ENCODE results near the gene MCL1. TPM values are rescaled to one million over a fixed set of nuclear protein-coding genes. Genes with fewer than 3 reads are reported as not detected.

The MCL1 gene
- total and polyA plus RNA-seq, 2 donors (not counting 1 experiment from before 2014, with no cell fraction given), result 108 to 233 TPM

DNA sequence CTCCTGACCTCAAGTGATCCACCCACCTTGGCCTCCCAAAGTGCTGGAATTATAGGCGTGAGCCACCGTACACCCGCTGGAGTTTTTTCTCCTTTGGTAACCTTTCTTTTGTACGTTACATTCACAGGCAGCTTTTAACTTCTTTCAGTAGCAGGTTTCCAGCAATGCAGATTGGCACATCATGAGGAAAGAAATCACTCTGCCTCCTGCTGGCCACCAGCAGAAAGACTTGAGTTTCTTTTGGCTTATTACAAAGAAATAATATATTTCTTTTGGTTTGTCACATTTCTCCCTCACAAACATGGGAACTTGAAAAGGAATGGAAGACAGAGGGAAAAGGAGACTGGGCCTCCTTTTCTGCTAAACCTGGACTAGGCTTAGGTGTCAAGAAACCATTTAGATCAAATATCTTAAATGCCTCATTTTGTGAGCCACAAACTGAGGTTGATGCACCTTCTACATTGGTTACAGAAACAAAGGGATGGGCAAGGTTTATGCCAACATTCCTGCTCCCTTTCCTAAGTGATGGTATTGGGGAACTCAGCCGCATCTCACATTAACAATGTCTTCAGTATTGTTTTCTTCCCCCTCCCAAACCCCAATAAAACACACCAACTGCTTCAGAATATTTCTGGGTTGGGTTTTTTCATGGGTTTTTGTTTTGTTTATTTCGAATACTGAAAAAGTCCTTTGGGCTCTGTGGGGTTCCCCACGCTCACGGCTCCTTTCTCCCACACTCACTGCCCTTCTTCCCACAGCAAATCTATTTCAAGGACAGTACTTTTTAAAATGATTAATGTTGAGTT is 42.3 kb upstream of the MCL1 start:
- peak overlapping the region; percentile 48 for H3K27ac ChIP-seq (ENCODE audit: insufficient read depth, low read length)
- H2AFZ ChIP-seq (ENCODE audit: low read length), result no peak overlapping the region
- peaks cover 12% of the 10 kb centered on the region for H3K79me2 ChIP-seq (ENCODE audit: control insufficient read depth, insufficient read depth, low read length)
- peak overlapping the region; percentile 8 for H3K4me2 ChIP-seq (ENCODE audit: extremely low read depth, insufficient read depth, low read length)
- no peak overlapping the region for H3K9ac ChIP-seq (ENCODE audit: insufficient read depth, low read length)
- H4K20me1 ChIP-seq (ENCODE audit: control insufficient read depth, extremely low read depth, insufficient read depth, low read length), result no peaks in the 10 kb centered on the region
- TF ChIP-seq, protein P1, sequence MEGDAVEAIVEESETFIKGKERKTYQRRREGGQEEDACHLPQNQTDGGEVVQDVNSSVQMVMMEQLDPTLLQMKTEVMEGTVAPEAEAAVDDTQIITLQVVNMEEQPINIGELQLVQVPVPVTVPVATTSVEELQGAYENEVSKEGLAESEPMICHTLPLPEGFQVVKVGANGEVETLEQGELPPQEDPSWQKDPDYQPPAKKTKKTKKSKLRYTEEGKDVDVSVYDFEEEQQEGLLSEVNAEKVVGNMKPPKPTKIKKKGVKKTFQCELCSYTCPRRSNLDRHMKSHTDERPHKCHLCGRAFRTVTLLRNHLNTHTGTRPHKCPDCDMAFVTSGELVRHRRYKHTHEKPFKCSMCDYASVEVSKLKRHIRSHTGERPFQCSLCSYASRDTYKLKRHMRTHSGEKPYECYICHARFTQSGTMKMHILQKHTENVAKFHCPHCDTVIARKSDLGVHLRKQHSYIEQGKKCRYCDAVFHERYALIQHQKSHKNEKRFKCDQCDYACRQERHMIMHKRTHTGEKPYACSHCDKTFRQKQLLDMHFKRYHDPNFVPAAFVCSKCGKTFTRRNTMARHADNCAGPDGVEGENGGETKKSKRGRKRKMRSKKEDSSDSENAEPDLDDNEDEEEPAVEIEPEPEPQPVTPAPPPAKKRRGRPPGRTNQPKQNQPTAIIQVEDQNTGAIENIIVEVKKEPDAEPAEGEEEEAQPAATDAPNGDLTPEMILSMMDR (conservative IDR thresholded peaks at IDR 0.05 in 1 of 2, IDR thresholded peaks at IDR 0.05 in 1 of 2; ENCODE audit: low read depth in 1 of 2, low read length in 2 of 2), result peak; percentile 65 to 81
- no peak for TF ChIP-seq EZH2 (IDR thresholded peaks at IDR 0.05; ENCODE audit: low read length, missing control alignments)
- H3K36me3 ChIP-seq (ENCODE audit: control insufficient read depth, insufficient read depth, low read length), result peaks cover 9% of the 10 kb centered on the region
- H3K4me1 ChIP-seq (ENCODE audit: control insufficient read depth, extremely low read depth, insufficient read depth, low read length), result peaks cover 25% of the 10 kb centered on the region
- peak; percentile 53 to 84 for DNase-seq (ENCODE audit: low read depth in 2 of 2)
- no peaks in the 10 kb centered on the region for H3K27me3 ChIP-seq (ENCODE audit: control insufficient read depth, insufficient read depth, low read length)
- no peak overlapping the region for H3K4me3 ChIP-seq (replicated peaks in 1 of 4; ENCODE audit: control extremely low read depth in 1 of 4, insufficient read depth in 1 of 4, low read depth in 3 of 4, low read length in 4 of 4)
- H3K9me3 ChIP-seq (ENCODE audit: control insufficient read depth, insufficient read depth, low read depth, low read length), result no peaks in the 10 kb centered on the region

DNA sequence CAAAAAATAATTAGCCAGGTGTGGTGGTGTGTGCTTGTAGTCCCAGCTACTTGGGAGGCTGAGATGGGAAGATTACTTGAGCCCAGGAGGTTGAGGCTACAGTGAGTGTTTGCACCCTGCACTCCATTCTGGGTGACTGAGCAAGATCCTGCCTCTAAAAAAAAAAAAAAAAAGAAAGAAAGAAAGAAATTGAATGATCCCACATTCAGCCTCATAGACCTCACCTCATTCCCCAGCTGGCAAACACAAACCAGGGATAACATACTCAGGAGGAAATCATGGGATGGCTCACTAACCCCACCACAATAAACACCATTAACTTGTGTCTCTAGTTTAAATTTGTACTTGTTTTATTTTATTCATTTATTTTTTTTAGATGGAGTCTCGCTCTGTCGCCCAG is 41.5 kb upstream of the MCL1 start:
- Histone ChIP-seq H3K27me3 (ENCODE audit: control insufficient read depth, insufficient read depth, low read length) (no peaks in the 10 kb centered on the region), H3K79me2 (ENCODE audit: control insufficient read depth, insufficient read depth, low read length) (peaks cover 9% of the 10 kb centered on the region), H4K20me1 (ENCODE audit: control insufficient read depth, extremely low read depth, insufficient read depth, low read length) (no peaks in the 10 kb centered on the region), H3K27ac (ENCODE audit: insufficient read depth, low read length) (peak overlapping the region; percentile 31), H3K9me3 (ENCODE audit: control insufficient read depth, insufficient read depth, low read depth, low read length) (no peaks in the 10 kb centered on the region), H3K4me3 (replicated peaks in 1 of 4; ENCODE audit: control extremely low read depth in 1 of 4, insufficient read depth in 1 of 4, low read depth in 3 of 4, low read length in 4 of 4) (no peak overlapping the region), H3K36me3 (ENCODE audit: control insufficient read depth, insufficient read depth, low read length) (peaks cover 8% of the 10 kb centered on the region), H3K9ac (ENCODE audit: insufficient read depth, low read length) (no peak overlapping the region), H2AFZ (ENCODE audit: low read length) (no peak overlapping the region), H3K4me1 (ENCODE audit: control insufficient read depth, extremely low read depth, insufficient read depth, low read length) (peaks cover 25% of the 10 kb centered on the region), H3K4me2 (ENCODE audit: extremely low read depth, insufficient read depth, low read length) (no peak overlapping the region)
- TF ChIP-seq EZH2 (IDR thresholded peaks at IDR 0.05; ENCODE audit: low read length, missing control alignments), result no peak
- TF ChIP-seq, protein P1 (conservative IDR thresholded peaks at IDR 0.05 in 1 of 2, IDR thresholded peaks at IDR 0.05 in 1 of 2; ENCODE audit: low read depth in 1 of 2, low read length in 2 of 2), result no peak
- DNase-seq (ENCODE audit: low read depth in 2 of 2), result no peak

DNA sequence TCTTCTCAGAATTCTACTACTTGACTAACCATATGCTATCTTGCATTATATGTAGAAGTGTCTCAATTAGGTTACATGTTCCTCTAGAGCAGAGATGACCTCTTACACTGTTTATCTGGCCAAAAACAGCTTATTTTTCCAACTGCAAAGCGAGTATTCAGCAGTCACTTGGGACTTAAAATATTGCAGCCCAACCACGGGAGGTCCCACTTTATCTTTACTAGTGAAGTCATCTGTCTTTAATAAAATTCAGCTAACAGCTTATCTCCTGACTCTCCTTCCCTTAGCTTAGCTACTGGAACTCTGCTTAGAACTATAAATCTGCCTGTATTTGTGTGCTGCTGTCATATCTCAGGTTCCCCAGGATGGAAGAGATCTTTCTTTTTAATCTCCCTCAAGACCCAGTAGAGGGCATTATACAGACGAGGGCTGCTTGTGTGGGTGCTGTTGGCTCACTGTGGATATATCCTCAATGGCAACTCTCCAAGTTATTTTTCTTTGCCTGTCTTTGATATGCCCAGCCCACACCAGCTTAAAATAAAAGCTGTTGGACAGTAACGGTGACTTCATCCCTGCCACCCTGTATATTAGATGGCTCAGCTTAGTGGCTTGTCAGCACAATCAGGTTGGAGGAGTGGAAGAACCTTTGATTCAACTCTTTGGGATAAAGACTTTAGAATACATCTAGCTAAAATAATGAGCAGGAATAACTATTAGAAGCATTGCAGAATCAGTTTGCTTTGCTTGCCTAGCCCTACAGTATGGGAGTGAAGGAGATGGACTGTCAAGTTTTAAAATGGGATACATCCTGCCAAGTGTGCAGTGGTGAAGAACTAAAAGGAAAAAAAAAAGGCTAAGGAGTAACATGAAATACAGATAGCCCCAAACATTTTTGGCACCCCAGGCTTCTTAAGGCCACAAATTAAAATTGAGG is 40.4 kb upstream of the MCL1 start:
- Histone ChIP-seq H3K9ac (ENCODE audit: insufficient read depth, low read length) (no peak overlapping the region), H3K4me2 (ENCODE audit: extremely low read depth, insufficient read depth, low read length) (peak overlapping the region; percentile 33), H3K27ac (ENCODE audit: insufficient read depth, low read length) (peak overlapping the region; percentile 31), H3K36me3 (ENCODE audit: control insufficient read depth, insufficient read depth, low read length) (peaks cover 7% of the 10 kb centered on the region), H3K4me3 (replicated peaks in 1 of 4; ENCODE audit: control extremely low read depth in 1 of 4, insufficient read depth in 1 of 4, low read depth in 3 of 4, low read length in 4 of 4) (no peak overlapping the region), H2AFZ (ENCODE audit: low read length) (no peak overlapping the region), H3K79me2 (ENCODE audit: control insufficient read depth, insufficient read depth, low read length) (peaks cover 9% of the 10 kb centered on the region), H3K27me3 (ENCODE audit: control insufficient read depth, insufficient read depth, low read length) (no peaks in the 10 kb centered on the region), H3K9me3 (ENCODE audit: control insufficient read depth, insufficient read depth, low read depth, low read length) (no peaks in the 10 kb centered on the region), H3K4me1 (ENCODE audit: control insufficient read depth, extremely low read depth, insufficient read depth, low read length) (peaks cover 25% of the 10 kb centered on the region), H4K20me1 (ENCODE audit: control insufficient read depth, extremely low read depth, insufficient read depth, low read length) (no peaks in the 10 kb centered on the region)
- TF ChIP-seq EZH2 (IDR thresholded peaks at IDR 0.05; ENCODE audit: low read length, missing control alignments), result no peak
- TF ChIP-seq, protein P1 (conservative IDR thresholded peaks at IDR 0.05 in 1 of 2, IDR thresholded peaks at IDR 0.05 in 1 of 2; ENCODE audit: low read depth in 1 of 2, low read length in 2 of 2), result peak in 1 of 2 donors; percentile 49
- peak; percentile 79 to 81 for DNase-seq (ENCODE audit: low read depth in 2 of 2)
